ENCODE results near the gene DLG3. TPM values are rescaled to one million over a fixed set of nuclear protein-coding genes. Genes with fewer than 3 reads are reported as not detected.

DLG3 gene
- total RNA-seq, 1 experiment from 2014 or later: 71.2 TPM

- WGBS (ENCODE audit: extremely low coverage, insufficient read length, low lambda C conversion rate): no CpG with 5 or more reads among the region's 16 CpGs
Observed at GRCh38 chrX:70446380-70447350, 2.0 kb downstream of the DLG3 start.

More at GRCh38 chrX:70446380-70447350, 2.0 kb downstream of the DLG3 start:
- Histone ChIP-seq H3K27ac (ENCODE audit: insufficient read length, low read depth, low read length) (no peak overlapping the region), H4K20me1 (ENCODE audit: control insufficient read depth, insufficient read depth, insufficient read length) (no peaks in the 10 kb centered on the region), H4K91ac (ENCODE audit: insufficient read length, low read depth, low read length) (no peak overlapping the region), H3T11ph (ENCODE audit: low read length) (no peak overlapping the region), H2BK20ac (ENCODE audit: low read depth, low read length, poor library complexity, severe bottlenecking) (no peak overlapping the region), H2BK120ac (ENCODE audit: low read depth, low read length, poor library complexity, severe bottlenecking) (no peak overlapping the region), H3K4me1 (ENCODE audit: insufficient read depth, low read length) (no peaks in the 10 kb centered on the region), H3K79me1 (ENCODE audit: insufficient read depth, low read depth, low read length, poor library complexity, severe bottlenecking) (no peaks in the 10 kb centered on the region), H3K79me2 (ENCODE audit: insufficient read depth, low read length) (no peaks in the 10 kb centered on the region), H3K23ac (ENCODE audit: insufficient read length, low read depth, low read length) (no peak overlapping the region), H3K4ac (ENCODE audit: low read depth, low read length) (no peak overlapping the region), H3K56ac (ENCODE audit: insufficient read length, low read depth, low read length) (no peak overlapping the region), H2AFZ (ENCODE audit: low read length) (no peak overlapping the region), H3K9ac (ENCODE audit: extremely low read depth, insufficient read length, low read length) (no peak overlapping the region), H3K27me3 (ENCODE audit: insufficient read depth, low read length) (peaks cover 2% of the 10 kb centered on the region; the same call in 1 of the 2 replicates), H3K18ac (ENCODE audit: insufficient read length, low read depth, low read length) (no peak overlapping the region), H4K5ac (ENCODE audit: insufficient read length, low read depth, low read length) (no peak overlapping the region), H3K4me2 (ENCODE audit: insufficient read depth, insufficient read length, low read length) (no peak overlapping the region), H2BK12ac (ENCODE audit: insufficient read length, low read depth, low read length) (no peak overlapping the region), H3K9me3 (ENCODE audit: control insufficient read depth, low read depth, low read length) (peaks cover 67% of the 10 kb centered on the region), H3K23me2 (ENCODE audit: insufficient read length, low read depth, low read length, poor library complexity, severe bottlenecking) (no peaks in the 10 kb centered on the region), H3K14ac (ENCODE audit: insufficient read depth, low read length) (no peak overlapping the region; the same call in 1 of the 2 replicates), H2BK15ac (ENCODE audit: low read depth, low read length) (no peak overlapping the region), H2AK5ac (ENCODE audit: insufficient read length, low read length) (no peak overlapping the region), H4K8ac (replicated peaks; ENCODE audit: insufficient read length, low read depth, low read length) (no peak overlapping the region), H2BK5ac (ENCODE audit: insufficient read length, low read length) (no peak overlapping the region)
- DNase-seq: no peak
- Mint-ChIP-seq H3K36me3 (ENCODE audit: insufficient read depth in 1 of 3, low read depth in 3 of 3) (peaks cover 0 to 4% (median 4%) of the 10 kb centered on the region in 3 experiments; a peak in 1 of 7 replicates), H3K4me1 (peaks cover 0 to 14% of the 10 kb centered on the region in 2 experiments; a peak in 2 of 4 replicates), H3K27ac (no peak overlapping the region), H3K9me3 (peaks cover 66 to 67% of the 10 kb centered on the region in 2 experiments), H3K27me3 (ENCODE audit: low read depth) (peaks cover 28% of the 10 kb centered on the region), H3K4me3 (no peak overlapping the region; a peak in 1 of 5 replicates)
- no peak for TF ChIP-seq CTCF (conservative IDR thresholded peaks at IDR 0.05)

Measured in H9 (cell line).